Progenitor cell of endocrine pancreas (in vitro differentiated cells): ENCODE measurements around the gene CDK4. TPM values are rescaled to one million over a fixed set of nuclear protein-coding genes. Genes with fewer than 3 reads are reported as not detected.
"Not testable (repeated sequence)": the region's sequence is repeated elsewhere in the genome, so short reads cannot be mapped to it uniquely, and the experiment has no call there.

Experiments used
- DNase-seq: peaks from one replicate; pipeline ENCODE4 v3.0.0; 2021; ENCODE audit warnings: low spot score; ENCODE audit not compliant: unreplicated experiment
- H3K27ac Mint-ChIP-seq: 2 replicates; pipeline ENCODE4 v1.8.0; 2021; ENCODE audit warnings: mild to moderate bottlenecking, moderate library complexity, mixed read lengths
- H3K27me3 Mint-ChIP-seq: 2 replicates; pipeline ENCODE4 v1.8.0; 2021; ENCODE audit warnings: mixed read lengths
- H3K36me3 Mint-ChIP-seq: 2 replicates; pipeline ENCODE4 v1.8.0; 2022; ENCODE audit warnings: mixed read lengths; ENCODE audit not compliant: insufficient read depth
- H3K4me1 Mint-ChIP-seq: 2 replicates; pipeline ENCODE4 v1.8.0; 2021; ENCODE audit warnings: low read depth, mixed read lengths
- H3K4me3 Mint-ChIP-seq: 2 replicates; pipeline ENCODE4 v1.8.0; 2021; ENCODE audit warnings: low read depth, mild to moderate bottlenecking, moderate library complexity, mixed read lengths
- H3K9me3 Mint-ChIP-seq: 2 replicates; pipeline ENCODE4 v1.8.0; 2021; ENCODE audit warnings: low read depth, mixed read lengths
- total RNA-seq: library from RNA; stranded (reverse); gene quantifications from 2 replicates; pipeline ENCODE4 v1.2.1, GENCODE V29; 2021
- TF ChIP-seq, protein P1 (sequence below): fragments of 200-600 bp; sonication (generic); IDR thresholded peaks from one replicate; pipeline ENCODE4 v1.5.0; 2021; ENCODE audit warnings: antibody characterized with exemption, mild to moderate bottlenecking; ENCODE audit not compliant: unreplicated experiment

CDK4 gene
- total RNA-seq, 1 donor from 2014 or later = 208 TPM

GRCh38 chr12:57777367-57777766 lies 25.3 kb upstream of the CDK4 start:
- TF ChIP-seq, protein P1, sequence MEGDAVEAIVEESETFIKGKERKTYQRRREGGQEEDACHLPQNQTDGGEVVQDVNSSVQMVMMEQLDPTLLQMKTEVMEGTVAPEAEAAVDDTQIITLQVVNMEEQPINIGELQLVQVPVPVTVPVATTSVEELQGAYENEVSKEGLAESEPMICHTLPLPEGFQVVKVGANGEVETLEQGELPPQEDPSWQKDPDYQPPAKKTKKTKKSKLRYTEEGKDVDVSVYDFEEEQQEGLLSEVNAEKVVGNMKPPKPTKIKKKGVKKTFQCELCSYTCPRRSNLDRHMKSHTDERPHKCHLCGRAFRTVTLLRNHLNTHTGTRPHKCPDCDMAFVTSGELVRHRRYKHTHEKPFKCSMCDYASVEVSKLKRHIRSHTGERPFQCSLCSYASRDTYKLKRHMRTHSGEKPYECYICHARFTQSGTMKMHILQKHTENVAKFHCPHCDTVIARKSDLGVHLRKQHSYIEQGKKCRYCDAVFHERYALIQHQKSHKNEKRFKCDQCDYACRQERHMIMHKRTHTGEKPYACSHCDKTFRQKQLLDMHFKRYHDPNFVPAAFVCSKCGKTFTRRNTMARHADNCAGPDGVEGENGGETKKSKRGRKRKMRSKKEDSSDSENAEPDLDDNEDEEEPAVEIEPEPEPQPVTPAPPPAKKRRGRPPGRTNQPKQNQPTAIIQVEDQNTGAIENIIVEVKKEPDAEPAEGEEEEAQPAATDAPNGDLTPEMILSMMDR = no peak
- no peak for DNase-seq
- no peak overlapping the region for H3K4me3 Mint-ChIP-seq
- H3K27me3 Mint-ChIP-seq = peaks cover 2% of the 10 kb centered on the region
- peaks cover 5% of the 10 kb centered on the region for H3K36me3 Mint-ChIP-seq
- no peak overlapping the region for H3K27ac Mint-ChIP-seq
- H3K4me1 Mint-ChIP-seq = peaks cover 4% of the 10 kb centered on the region
- no peaks in the 10 kb centered on the region for H3K9me3 Mint-ChIP-seq

- peaks cover 2% of the 10 kb centered on the region for H3K27me3 Mint-ChIP-seq
- no peaks in the 10 kb centered on the region for H3K9me3 Mint-ChIP-seq
- peaks cover 5% of the 10 kb centered on the region for H3K36me3 Mint-ChIP-seq
- H3K4me1 Mint-ChIP-seq = peaks cover 9% of the 10 kb centered on the region
- no peak overlapping the region for H3K27ac Mint-ChIP-seq
- TF ChIP-seq, protein P1 = no peak
- no peak overlapping the region for H3K4me3 Mint-ChIP-seq
- no peak for DNase-seq
Observed at GRCh38 chr12:57776247-57776587, 24.1 kb upstream of the CDK4 start.

DNA sequence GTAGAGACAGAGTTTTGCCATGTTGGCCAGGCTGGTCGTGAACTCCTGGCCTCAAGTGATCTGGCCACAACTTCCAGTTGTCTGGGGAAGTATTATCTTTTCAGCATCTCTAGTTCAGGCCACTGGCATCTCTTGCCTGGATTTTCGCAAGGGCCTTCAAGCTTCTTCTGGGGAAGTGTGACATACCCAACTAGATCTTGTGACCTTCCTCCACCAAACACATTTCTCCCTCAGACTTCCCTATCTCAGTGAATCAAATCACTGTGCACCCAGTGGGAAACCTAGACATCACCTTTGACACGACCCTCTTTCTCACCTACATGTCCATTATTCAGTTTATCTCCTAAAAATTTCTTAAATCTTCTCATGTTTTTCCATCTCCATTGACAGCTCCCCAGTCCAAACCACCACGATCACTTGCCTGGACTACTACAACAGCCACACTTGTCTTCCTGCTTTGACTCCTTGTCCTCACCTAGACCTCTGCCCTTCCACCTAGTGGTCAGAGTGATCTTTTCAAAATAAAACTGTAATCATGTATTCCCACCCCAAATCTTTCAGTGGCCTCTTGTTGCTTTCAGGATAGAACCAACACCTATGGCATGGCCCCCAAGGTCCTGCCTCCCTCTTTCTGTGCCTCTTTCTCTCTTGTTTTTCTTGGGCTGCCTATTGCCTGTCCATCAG lies 23.6 kb upstream of the CDK4 start:
- Mint-ChIP-seq H3K4me3 (peak overlapping the region; percentile 8), H3K36me3 (peaks cover 5% of the 10 kb centered on the region), H3K27ac (no peak overlapping the region)

GRCh38 chr12:57775044-57775443 lies 22.9 kb upstream of the CDK4 start:
- Mint-ChIP-seq H3K36me3 (peaks cover 6% of the 10 kb centered on the region), H3K4me1 (peaks cover 9% of the 10 kb centered on the region), H3K27ac (no peak overlapping the region), H3K9me3 (no peaks in the 10 kb centered on the region), H3K27me3 (peaks cover 2% of the 10 kb centered on the region), H3K4me3 (no peak overlapping the region)
- no peak for DNase-seq
- TF ChIP-seq, protein P1 = no peak

More for the DNA sequence above, 23.6 kb upstream of the CDK4 start:
- H3K4me1 Mint-ChIP-seq = peaks cover 9% of the 10 kb centered on the region
- TF ChIP-seq, protein P1 = peak; percentile 14
- H3K9me3 Mint-ChIP-seq = no peaks in the 10 kb centered on the region
- H3K27me3 Mint-ChIP-seq = peaks cover 2% of the 10 kb centered on the region
- DNase-seq = no peak

DNA sequence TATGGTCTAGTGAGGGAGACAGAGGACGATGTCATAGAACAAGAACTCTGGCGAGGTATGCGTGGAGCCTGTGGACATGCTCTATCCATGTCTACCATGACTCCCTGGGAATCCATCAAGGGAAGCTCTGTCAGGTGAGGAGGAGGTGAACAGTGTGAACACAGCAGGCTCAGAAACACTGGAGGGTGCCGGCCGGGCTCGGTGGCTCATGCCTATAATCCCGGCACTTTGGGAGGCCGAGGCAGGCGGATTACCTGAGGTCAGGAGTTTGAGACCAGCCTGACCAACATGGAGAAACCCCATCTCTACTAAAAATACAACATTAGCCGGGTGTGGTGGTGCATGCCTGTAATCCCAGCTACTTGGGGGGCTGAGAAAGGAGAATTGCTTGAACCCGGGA lies 22.5 kb upstream of the CDK4 start:
- H3K27me3 Mint-ChIP-seq = not testable (repeated sequence)

More for the DNA sequence above, 22.5 kb upstream of the CDK4 start:
- H3K36me3 Mint-ChIP-seq, H3K4me3 Mint-ChIP-seq, H3K4me1 Mint-ChIP-seq, H3K27ac Mint-ChIP-seq, H3K9me3 Mint-ChIP-seq, DNase-seq: not testable (repeated sequence)
